Nephron progenitor cell (in vitro differentiated cells): ENCODE measurements around the gene SLC66A2.

Experiments
- DNase-seq: peaks from one replicate; pipeline ENCODE4 v3.0.0; 2021
- H3K27ac Mint-ChIP-seq: 2 replicates; pipeline ENCODE4 v1.8.0; 2021; ENCODE audit warnings: mild to moderate bottlenecking, moderate library complexity, mixed read lengths
- H3K27me3 Mint-ChIP-seq: 2 replicates; pipeline ENCODE4 v1.8.0; 2021; ENCODE audit warnings: mild to moderate bottlenecking, low read depth, mixed read lengths; ENCODE audit not compliant: poor library complexity
- H3K36me3 Mint-ChIP-seq: 2 replicates; pipeline ENCODE4 v1.8.0; 2021; ENCODE audit warnings: low read depth, mixed read lengths
- H3K4me1 Mint-ChIP-seq: 2 replicates; pipeline ENCODE4 v1.8.0; 2021; ENCODE audit warnings: mixed read lengths
- H3K4me3 Mint-ChIP-seq: 2 replicates; pipeline ENCODE4 v1.8.0; 2021; ENCODE audit warnings: mild to moderate bottlenecking, moderate library complexity, mixed read lengths
- H3K9me3 Mint-ChIP-seq: 2 replicates; pipeline ENCODE4 v1.8.0; 2021; ENCODE audit warnings: mild to moderate bottlenecking, moderate library complexity, mixed read lengths
- CTCF ChIP-seq: fragments of 200-600 bp; sonication (generic); IDR thresholded peaks from 2 replicates; pipeline ENCODE4 v1.5.0; 2021; ENCODE audit warnings: antibody characterized with exemption

SLC66A2 gene

DNA sequence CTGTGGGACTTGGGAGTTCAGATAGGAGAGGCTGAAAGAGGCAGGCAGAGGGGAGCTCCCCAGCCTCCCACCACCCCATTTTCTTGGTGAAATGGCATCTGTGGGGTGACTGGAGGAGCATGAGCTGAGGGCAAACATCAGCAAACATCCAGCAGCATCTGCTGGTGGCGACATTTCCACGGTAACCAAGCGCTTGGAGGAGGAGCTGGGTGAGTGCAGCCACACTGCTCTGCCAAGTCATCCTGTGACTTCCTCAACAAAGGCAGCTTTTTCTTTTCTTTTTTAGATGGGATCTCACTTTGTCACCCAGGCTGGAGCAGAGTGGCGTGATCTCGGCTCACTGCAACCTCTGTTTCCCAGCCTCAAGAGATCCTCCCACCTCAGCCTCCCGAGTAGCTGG, 31.3 kb upstream of the SLC66A2 start:
- DNase-seq = no peak
- H3K4me3 Mint-ChIP-seq = no peak overlapping the region
- no peak for TF ChIP-seq CTCF
- H3K9me3 Mint-ChIP-seq = no peaks in the 10 kb centered on the region
- peak overlapping the region; percentile 30 for H3K27ac Mint-ChIP-seq
- H3K4me1 Mint-ChIP-seq = peaks cover 39% of the 10 kb centered on the region
- H3K36me3 Mint-ChIP-seq = peaks cover 59% of the 10 kb centered on the region
- H3K27me3 Mint-ChIP-seq = no peaks in the 10 kb centered on the region

DNA sequence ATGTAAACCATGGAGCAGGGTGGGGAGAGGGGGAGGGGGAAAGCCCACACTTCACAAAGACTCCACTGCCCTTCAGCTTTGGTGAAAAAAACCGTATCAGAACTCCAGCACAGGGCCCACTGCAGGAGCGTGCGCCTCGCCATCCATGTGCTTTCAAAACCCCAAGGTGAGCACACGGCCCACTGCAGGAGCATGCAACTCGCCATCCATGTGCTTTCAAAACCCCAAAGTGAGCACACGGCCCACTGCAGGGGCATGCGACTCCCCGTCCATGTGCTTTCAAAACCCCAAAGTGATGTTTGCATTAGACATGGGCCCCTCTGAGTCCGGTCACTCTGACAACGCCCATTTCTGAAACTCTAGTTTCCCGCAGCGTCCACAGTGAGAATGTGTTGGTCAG, 29.1 kb upstream of the SLC66A2 start:
- H3K27me3 Mint-ChIP-seq = no peaks in the 10 kb centered on the region
- no peaks in the 10 kb centered on the region for H3K9me3 Mint-ChIP-seq
- TF ChIP-seq CTCF = no peak
- H3K27ac Mint-ChIP-seq = peak overlapping the region; percentile 70
- no peak for DNase-seq
- H3K4me3 Mint-ChIP-seq = no peak overlapping the region
- H3K4me1 Mint-ChIP-seq = peaks cover 21% of the 10 kb centered on the region
- peaks cover 62% of the 10 kb centered on the region for H3K36me3 Mint-ChIP-seq

- Mint-ChIP-seq H3K27me3 (no peaks in the 10 kb centered on the region), H3K4me1 (peaks cover 19% of the 10 kb centered on the region), H3K9me3 (no peaks in the 10 kb centered on the region), H3K36me3 (peaks cover 62% of the 10 kb centered on the region), H3K4me3 (no peak overlapping the region), H3K27ac (peak overlapping the region; percentile 29)
- DNase-seq = no peak
- no peak for TF ChIP-seq CTCF
Observed at GRCh38 chr18:79979843-79980242, 28.4 kb upstream of the SLC66A2 start.

GRCh38 chr18:79975985-79976680, 24.7 kb upstream of the SLC66A2 start:
- no peak for TF ChIP-seq CTCF
- Mint-ChIP-seq H3K36me3 (peaks cover 71% of the 10 kb centered on the region), H3K27ac (peak overlapping the region; percentile 94), H3K27me3 (peaks cover 2% of the 10 kb centered on the region), H3K4me1 (peaks cover 9% of the 10 kb centered on the region), H3K9me3 (no peaks in the 10 kb centered on the region), H3K4me3 (no peak overlapping the region)
- DNase-seq = no peak

DNA sequence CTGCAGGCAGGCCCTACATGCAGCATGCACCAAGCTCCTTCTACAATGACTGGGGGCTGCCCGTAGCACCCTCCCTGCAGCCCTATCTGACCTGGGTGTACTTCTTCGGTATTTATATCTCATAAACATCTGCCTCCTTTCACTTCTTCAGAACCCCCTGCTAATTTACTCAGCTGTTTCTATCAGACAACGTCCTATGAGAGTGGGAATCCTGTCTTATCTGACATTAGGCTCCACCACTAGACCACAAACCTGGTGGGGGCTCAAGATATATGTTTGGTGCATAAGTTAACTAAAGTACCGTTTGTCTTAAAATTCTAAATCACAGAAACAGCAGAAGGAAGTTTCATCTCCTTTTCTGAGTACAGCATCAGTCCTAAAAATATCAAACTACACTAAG, 23.6 kb upstream of the SLC66A2 start:
- DNase-seq = no peak
- no peak overlapping the region for H3K4me3 Mint-ChIP-seq
- peaks cover 2% of the 10 kb centered on the region for H3K27me3 Mint-ChIP-seq
- H3K4me1 Mint-ChIP-seq = peaks cover under 1% of the 10 kb centered on the region
- no peak for TF ChIP-seq CTCF
- H3K9me3 Mint-ChIP-seq = no peaks in the 10 kb centered on the region
- peaks cover 82% of the 10 kb centered on the region for H3K36me3 Mint-ChIP-seq
- H3K27ac Mint-ChIP-seq = no peak overlapping the region

DNA sequence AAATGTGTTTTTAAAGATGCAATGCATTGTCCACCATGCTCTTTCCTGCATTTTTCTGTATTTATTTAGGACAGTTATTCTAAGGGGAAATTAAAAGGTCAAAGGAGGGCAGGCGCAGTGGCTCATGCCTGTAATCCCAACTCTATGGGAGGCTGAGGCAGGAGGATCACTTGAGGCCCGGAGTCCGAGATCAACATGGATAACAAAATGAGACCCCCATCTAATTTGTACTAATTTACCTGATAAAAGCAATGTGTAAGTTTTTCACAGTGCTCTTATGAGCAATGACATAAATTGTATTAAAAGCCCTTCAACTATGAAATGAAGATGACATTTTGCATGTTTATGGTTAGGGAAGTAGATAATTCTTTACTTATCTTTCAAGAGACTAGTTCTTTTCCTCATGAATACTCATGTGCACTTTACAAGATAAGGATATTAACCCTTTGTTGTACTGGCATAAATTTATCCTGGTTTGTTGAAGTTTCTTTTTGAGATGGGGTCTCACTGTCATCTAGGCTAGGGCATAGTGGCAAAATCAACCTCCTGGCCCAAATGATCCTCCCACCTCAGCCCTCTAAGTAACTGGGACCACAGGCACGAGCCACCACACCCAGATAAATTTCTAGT, 22.7 kb upstream of the SLC66A2 start:
- no peak for TF ChIP-seq CTCF
- Mint-ChIP-seq H3K27me3 (peaks cover 2% of the 10 kb centered on the region), H3K4me3 (no peak overlapping the region), H3K4me1 (no peaks in the 10 kb centered on the region), H3K27ac (no peak overlapping the region), H3K9me3 (no peaks in the 10 kb centered on the region), H3K36me3 (peaks cover 81% of the 10 kb centered on the region)
- DNase-seq = no peak
